ENCODE data around the gene MAPRE3.

The MAPRE3 gene

GRCh38 chr2:26951236-26951635 is 19.2 kb upstream of the MAPRE3 start:
- peaks cover 5% of the 10 kb centered on the region; the same call in 1 of the 2 replicates for H3K4me1 ChIP-seq (ENCODE audit: control insufficient read depth, insufficient read depth, low read length)
- H3K9ac ChIP-seq (ENCODE audit: low read depth, low read length) = no peak overlapping the region
- no peaks in the 10 kb centered on the region for H3K27me3 ChIP-seq (ENCODE audit: control insufficient read depth, insufficient read depth, low read length)
- no peaks in the 10 kb centered on the region for H3K36me3 ChIP-seq (ENCODE audit: control insufficient read depth, insufficient read depth, low read length)
- H3K9me3 ChIP-seq (ENCODE audit: control insufficient read depth, insufficient read depth, low read length) = no peaks in the 10 kb centered on the region
- H3K27ac ChIP-seq (ENCODE audit: low read depth, low read length) = no peak overlapping the region
- no peak overlapping the region for H3K4me3 ChIP-seq (ENCODE audit: low read depth, low read length)

GRCh38 chr2:26952374-26952773 is 18.1 kb upstream of the MAPRE3 start:
- no peaks in the 10 kb centered on the region for H3K9me3 ChIP-seq (ENCODE audit: control insufficient read depth, insufficient read depth, low read length)
- no peak overlapping the region for H3K4me3 ChIP-seq (ENCODE audit: low read depth, low read length)
- peaks cover 5% of the 10 kb centered on the region; the same call in 1 of the 2 replicates for H3K4me1 ChIP-seq (ENCODE audit: control insufficient read depth, insufficient read depth, low read length)
- H3K27me3 ChIP-seq (ENCODE audit: control insufficient read depth, insufficient read depth, low read length) = no peaks in the 10 kb centered on the region
- H3K27ac ChIP-seq (ENCODE audit: low read depth, low read length) = no peak overlapping the region
- H3K36me3 ChIP-seq (ENCODE audit: control insufficient read depth, insufficient read depth, low read length) = no peaks in the 10 kb centered on the region
- H3K9ac ChIP-seq (ENCODE audit: low read depth, low read length) = no peak overlapping the region

GRCh38 chr2:26954135-26954534 is 16.3 kb upstream of the MAPRE3 start:
- 0 out of 2 replicates have a peak, but pooled peaks cover 5% of the 10 kb centered on the region for H3K27me3 ChIP-seq (ENCODE audit: control insufficient read depth, insufficient read depth, low read length)
- H3K9me3 ChIP-seq (ENCODE audit: control insufficient read depth, insufficient read depth, low read length) = no peaks in the 10 kb centered on the region
- no peak overlapping the region for H3K9ac ChIP-seq (ENCODE audit: low read depth, low read length)
- H3K36me3 ChIP-seq (ENCODE audit: control insufficient read depth, insufficient read depth, low read length) = no peaks in the 10 kb centered on the region
- no peak overlapping the region for H3K4me3 ChIP-seq (ENCODE audit: low read depth, low read length)
- no peak overlapping the region for H3K27ac ChIP-seq (ENCODE audit: low read depth, low read length)
- H3K4me1 ChIP-seq (ENCODE audit: control insufficient read depth, insufficient read depth, low read length) = peaks cover 5% of the 10 kb centered on the region; the same call in 1 of the 2 replicates

GRCh38 chr2:26957041-26957440 is 13.4 kb upstream of the MAPRE3 start:
- no peaks in the 10 kb centered on the region for H3K36me3 ChIP-seq (ENCODE audit: control insufficient read depth, insufficient read depth, low read length)
- H3K9me3 ChIP-seq (ENCODE audit: control insufficient read depth, insufficient read depth, low read length) = no peaks in the 10 kb centered on the region
- peaks cover 5% of the 10 kb centered on the region; the same call in 1 of the 2 replicates for H3K4me1 ChIP-seq (ENCODE audit: control insufficient read depth, insufficient read depth, low read length)
- 0 out of 2 replicates have a peak, but pooled peaks cover 5% of the 10 kb centered on the region for H3K27me3 ChIP-seq (ENCODE audit: control insufficient read depth, insufficient read depth, low read length)
- H3K4me3 ChIP-seq (ENCODE audit: low read depth, low read length) = no peak overlapping the region
- no peak overlapping the region for H3K27ac ChIP-seq (ENCODE audit: low read depth, low read length)
- no peak overlapping the region for H3K9ac ChIP-seq (ENCODE audit: low read depth, low read length)

- 0 out of 2 replicates have a peak, but pooled peaks cover 5% of the 10 kb centered on the region for H3K27me3 ChIP-seq (ENCODE audit: control insufficient read depth, insufficient read depth, low read length)
- H3K9ac ChIP-seq (ENCODE audit: low read depth, low read length) = no peak overlapping the region
- H3K9me3 ChIP-seq (ENCODE audit: control insufficient read depth, insufficient read depth, low read length) = no peaks in the 10 kb centered on the region
- H3K4me1 ChIP-seq (ENCODE audit: control insufficient read depth, insufficient read depth, low read length) = peaks cover under 1% of the 10 kb centered on the region; the same call in 1 of the 2 replicates
- H3K4me3 ChIP-seq (ENCODE audit: low read depth, low read length) = no peak overlapping the region
- no peak overlapping the region for H3K27ac ChIP-seq (ENCODE audit: low read depth, low read length)
- no peaks in the 10 kb centered on the region for H3K36me3 ChIP-seq (ENCODE audit: control insufficient read depth, insufficient read depth, low read length)
These were observed 12.9 kb upstream of the MAPRE3 start for GRCh38 chr2:26957534-26957933.

- H3K9me3 ChIP-seq (ENCODE audit: control insufficient read depth, insufficient read depth, low read length) = no peaks in the 10 kb centered on the region
- no peaks in the 10 kb centered on the region for H3K4me1 ChIP-seq (ENCODE audit: control insufficient read depth, insufficient read depth, low read length)
- H3K27ac ChIP-seq (ENCODE audit: low read depth, low read length) = no peak overlapping the region
- H3K36me3 ChIP-seq (ENCODE audit: control insufficient read depth, insufficient read depth, low read length) = no peaks in the 10 kb centered on the region
- no peak overlapping the region for H3K9ac ChIP-seq (ENCODE audit: low read depth, low read length)
- H3K27me3 ChIP-seq (ENCODE audit: control insufficient read depth, insufficient read depth, low read length) = 0 out of 2 replicates have a peak, but pooled peaks cover 5% of the 10 kb centered on the region
- no peak overlapping the region for H3K4me3 ChIP-seq (ENCODE audit: low read depth, low read length)
These were observed 11.1 kb upstream of the MAPRE3 start for GRCh38 chr2:26959331-26959730.

- H3K27me3 ChIP-seq (ENCODE audit: control insufficient read depth, insufficient read depth, low read length) = peaks cover 20% of the 10 kb centered on the region
- no peaks in the 10 kb centered on the region for H3K9me3 ChIP-seq (ENCODE audit: control insufficient read depth, insufficient read depth, low read length)
- H3K4me1 ChIP-seq (ENCODE audit: control insufficient read depth, insufficient read depth, low read length) = no peaks in the 10 kb centered on the region
- no peak overlapping the region for H3K27ac ChIP-seq (ENCODE audit: low read depth, low read length)
- H3K9ac ChIP-seq (ENCODE audit: low read depth, low read length) = no peak overlapping the region
- no peak overlapping the region for H3K4me3 ChIP-seq (ENCODE audit: low read depth, low read length)
- H3K36me3 ChIP-seq (ENCODE audit: control insufficient read depth, insufficient read depth, low read length) = no peaks in the 10 kb centered on the region
These were observed 5.8 kb upstream of the MAPRE3 start for GRCh38 chr2:26964446-26965130.

- no peaks in the 10 kb centered on the region for H3K36me3 ChIP-seq (ENCODE audit: control insufficient read depth, insufficient read depth, low read length)
- peaks cover 7% of the 10 kb centered on the region; the same call in 1 of the 2 replicates for H3K4me1 ChIP-seq (ENCODE audit: control insufficient read depth, insufficient read depth, low read length)
- no peak overlapping the region for H3K27ac ChIP-seq (ENCODE audit: low read depth, low read length)
- H3K4me3 ChIP-seq (ENCODE audit: low read depth, low read length) = no peak overlapping the region
- peaks cover 37% of the 10 kb centered on the region for H3K27me3 ChIP-seq (ENCODE audit: control insufficient read depth, insufficient read depth, low read length)
- H3K9me3 ChIP-seq (ENCODE audit: control insufficient read depth, insufficient read depth, low read length) = no peaks in the 10 kb centered on the region
- H3K9ac ChIP-seq (ENCODE audit: low read depth, low read length) = no peak overlapping the region
These were observed 2.4 kb upstream of the MAPRE3 start for GRCh38 chr2:26968001-26968400.

- Histone ChIP-seq H3K36me3 (ENCODE audit: control insufficient read depth, insufficient read depth, low read length) (no peaks in the 10 kb centered on the region), H3K27ac (ENCODE audit: low read depth, low read length) (no peak overlapping the region), H3K9me3 (ENCODE audit: control insufficient read depth, insufficient read depth, low read length) (no peaks in the 10 kb centered on the region), H3K9ac (ENCODE audit: low read depth, low read length) (no peak overlapping the region), H3K27me3 (ENCODE audit: control insufficient read depth, insufficient read depth, low read length) (peaks cover 37% of the 10 kb centered on the region), H3K4me1 (ENCODE audit: control insufficient read depth, insufficient read depth, low read length) (peaks cover 7% of the 10 kb centered on the region; the same call in 1 of the 2 replicates), H3K4me3 (ENCODE audit: low read depth, low read length) (no peak overlapping the region)
These were observed 1.2 kb upstream of the MAPRE3 start for GRCh38 chr2:26969077-26969844.

GRCh38 chr2:26970928-26971627 is 641 bp downstream of the MAPRE3 start:
- H3K27ac ChIP-seq (ENCODE audit: low read depth, low read length) = no peak overlapping the region

More at GRCh38 chr2:26970928-26971627, 641 bp downstream of the MAPRE3 start:
- H3K4me3 ChIP-seq (ENCODE audit: low read depth, low read length) = peak overlapping the region; percentile 82
- no peaks in the 10 kb centered on the region for H3K9me3 ChIP-seq (ENCODE audit: control insufficient read depth, insufficient read depth, low read length)
- H3K4me1 ChIP-seq (ENCODE audit: control insufficient read depth, insufficient read depth, low read length) = peaks cover 12% of the 10 kb centered on the region; the same call in 1 of the 2 replicates
- no peaks in the 10 kb centered on the region for H3K36me3 ChIP-seq (ENCODE audit: control insufficient read depth, insufficient read depth, low read length)
- H3K27me3 ChIP-seq (ENCODE audit: control insufficient read depth, insufficient read depth, low read length) = peaks cover 37% of the 10 kb centered on the region
- H3K9ac ChIP-seq (ENCODE audit: low read depth, low read length) = no peak overlapping the region
